ENCODE data around the gene CDC73.

CDC73 gene

GRCh38 chr1:193143285-193143684 is 21.5 kb downstream of the CDC73 start:
- Histone ChIP-seq H2AFZ (ENCODE audit: low read depth, low read length) (no peak overlapping the region), H3K27ac (ENCODE audit: low read length) (no peak overlapping the region), H3K79me2 (ENCODE audit: low read length) (peaks cover 3% of the 10 kb centered on the region), H3K4me3 (ENCODE audit: low read length) (no peak overlapping the region), H3K27me3 (ENCODE audit: low read depth, low read length) (no peaks in the 10 kb centered on the region), H3K4me2 (ENCODE audit: low read length) (no peak overlapping the region), H3K9ac (ENCODE audit: low read length) (no peak overlapping the region), H3K9me3 (ENCODE audit: insufficient read depth, low read length) (no peaks in the 10 kb centered on the region), H4K20me1 (ENCODE audit: insufficient read depth, low read length) (no peaks in the 10 kb centered on the region), H3K4me1 (ENCODE audit: low read length) (no peaks in the 10 kb centered on the region), H3K36me3 (replicated peaks; ENCODE audit: low read depth, low read length) (peaks cover 40% of the 10 kb centered on the region)
- TF ChIP-seq CTCF (IDR thresholded peaks at IDR 0.05; ENCODE audit: low read depth, low read length) (peak; percentile 55), EZH2phosphoT487 (IDR thresholded peaks at IDR 0.05; ENCODE audit: low read depth) (no peak)

- Histone ChIP-seq H3K27me3 (ENCODE audit: low read depth, low read length) (no peaks in the 10 kb centered on the region), H3K4me2 (ENCODE audit: low read length) (no peak overlapping the region), H3K4me1 (ENCODE audit: low read length) (no peaks in the 10 kb centered on the region), H3K4me3 (ENCODE audit: low read length) (no peak overlapping the region), H3K36me3 (replicated peaks; ENCODE audit: low read depth, low read length) (peaks cover 45% of the 10 kb centered on the region), H3K9me3 (ENCODE audit: insufficient read depth, low read length) (no peaks in the 10 kb centered on the region), H4K20me1 (ENCODE audit: insufficient read depth, low read length) (no peaks in the 10 kb centered on the region), H3K27ac (ENCODE audit: low read length) (no peak overlapping the region), H3K9ac (ENCODE audit: low read length) (no peak overlapping the region), H3K79me2 (ENCODE audit: low read length) (peaks cover 3% of the 10 kb centered on the region), H2AFZ (ENCODE audit: low read depth, low read length) (no peak overlapping the region)
- TF ChIP-seq CTCF (IDR thresholded peaks at IDR 0.05; ENCODE audit: low read depth, low read length) (no peak), EZH2phosphoT487 (IDR thresholded peaks at IDR 0.05; ENCODE audit: low read depth) (no peak)
Measured at GRCh38 chr1:193144361-193144938, 22.6 kb downstream of the CDC73 start.

- Histone ChIP-seq H3K9ac (ENCODE audit: low read length) (no peak overlapping the region), H3K4me1 (ENCODE audit: low read length) (no peaks in the 10 kb centered on the region), H3K27ac (ENCODE audit: low read length) (no peak overlapping the region), H3K36me3 (replicated peaks; ENCODE audit: low read depth, low read length) (peaks cover 42% of the 10 kb centered on the region), H2AFZ (ENCODE audit: low read depth, low read length) (no peak overlapping the region), H4K20me1 (ENCODE audit: insufficient read depth, low read length) (no peaks in the 10 kb centered on the region), H3K4me2 (ENCODE audit: low read length) (no peak overlapping the region), H3K79me2 (ENCODE audit: low read length) (peaks cover 3% of the 10 kb centered on the region), H3K4me3 (ENCODE audit: low read length) (no peak overlapping the region), H3K27me3 (ENCODE audit: low read depth, low read length) (no peaks in the 10 kb centered on the region), H3K9me3 (ENCODE audit: insufficient read depth, low read length) (no peaks in the 10 kb centered on the region)
- TF ChIP-seq CTCF (IDR thresholded peaks at IDR 0.05; ENCODE audit: low read depth, low read length) (no peak), EZH2phosphoT487 (IDR thresholded peaks at IDR 0.05; ENCODE audit: low read depth) (no peak)
Measured at GRCh38 chr1:193144999-193145398, 23.2 kb downstream of the CDC73 start.

DNA sequence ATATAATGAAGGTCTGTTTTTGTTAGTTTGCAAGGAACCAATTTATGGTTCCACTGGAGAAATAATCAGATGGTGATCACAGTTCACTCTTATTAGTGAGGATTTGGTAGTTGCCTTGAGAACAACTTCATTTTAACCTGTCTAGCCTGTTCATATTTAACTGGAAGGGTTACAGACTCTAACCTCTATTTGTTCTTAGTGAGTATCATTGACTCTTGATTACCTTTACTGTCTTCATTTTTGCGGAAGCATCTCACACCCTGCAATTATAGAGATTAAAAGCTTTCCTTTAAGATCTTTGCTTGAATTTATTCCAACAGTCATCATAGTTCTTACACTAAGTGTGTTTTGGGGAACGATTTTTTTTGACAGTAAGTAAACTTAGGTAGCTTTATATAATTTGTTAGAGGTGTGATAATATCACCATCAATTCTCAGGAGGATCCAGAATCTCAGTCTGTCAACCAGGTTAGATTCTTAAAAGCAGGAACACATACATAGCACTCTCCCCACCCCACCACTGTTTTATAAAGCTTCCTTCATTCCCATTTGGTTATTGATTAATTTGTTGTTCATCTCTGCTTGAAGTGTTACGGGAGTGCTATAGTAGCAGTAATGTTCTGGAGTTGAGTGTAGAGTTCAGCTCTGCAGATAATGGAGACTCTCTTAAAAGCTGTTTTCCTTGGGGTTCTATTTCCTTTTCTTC is 34.4 kb downstream of the CDC73 start:
- H3K79me2 ChIP-seq (ENCODE audit: low read length): no peaks in the 10 kb centered on the region
- H4K20me1 ChIP-seq (ENCODE audit: insufficient read depth, low read length): no peaks in the 10 kb centered on the region
- no peak for TF ChIP-seq EZH2phosphoT487 (IDR thresholded peaks at IDR 0.05; ENCODE audit: low read depth)
- no peak for TF ChIP-seq CTCF (IDR thresholded peaks at IDR 0.05; ENCODE audit: low read depth, low read length)
- H3K27me3 ChIP-seq (ENCODE audit: low read depth, low read length): no peaks in the 10 kb centered on the region
- H2AFZ ChIP-seq (ENCODE audit: low read depth, low read length): no peak overlapping the region
- no peak overlapping the region for H3K4me2 ChIP-seq (ENCODE audit: low read length)
- no peak overlapping the region for H3K4me3 ChIP-seq (ENCODE audit: low read length)
- no peaks in the 10 kb centered on the region for H3K9me3 ChIP-seq (ENCODE audit: insufficient read depth, low read length)
- H3K9ac ChIP-seq (ENCODE audit: low read length): no peak overlapping the region
- peaks cover 15% of the 10 kb centered on the region for H3K36me3 ChIP-seq (replicated peaks; ENCODE audit: low read depth, low read length)
- no peak overlapping the region for H3K27ac ChIP-seq (ENCODE audit: low read length)
- H3K4me1 ChIP-seq (ENCODE audit: low read length): no peaks in the 10 kb centered on the region

All from OCI-LY3 (cell line).